ENCODE results near the gene EVI5L.

Gene EVI5L

GRCh38 chr19:7859831-7860713 lies 30.1 kb downstream of the EVI5L start:
- no peak for DNase-seq (ENCODE audit: extremely low read depth in 1 of 2, low read depth in 1 of 2)

GRCh38 chr19:7860714-7861618 lies 30.9 kb downstream of the EVI5L start:
- no peak for DNase-seq (ENCODE audit: extremely low read depth in 1 of 2, low read depth in 1 of 2)

GRCh38 chr19:7861619-7862412 lies 31.8 kb downstream of the EVI5L start:
- no peak for DNase-seq (ENCODE audit: extremely low read depth in 1 of 2, low read depth in 1 of 2)

GRCh38 chr19:7862413-7862951 lies 32.5 kb downstream of the EVI5L start:
- DNase-seq (ENCODE audit: extremely low read depth in 1 of 2, low read depth in 1 of 2): peak in 1 of 2 donors; percentile 43

- no peak for DNase-seq (ENCODE audit: extremely low read depth in 1 of 2, low read depth in 1 of 2)
Observed at GRCh38 chr19:7863157-7863970, 33.3 kb downstream of the EVI5L start.

GRCh38 chr19:7863971-7864689 lies 34.1 kb downstream of the EVI5L start:
- no peak for DNase-seq (ENCODE audit: extremely low read depth in 1 of 2, low read depth in 1 of 2)

- no peak for DNase-seq (ENCODE audit: extremely low read depth in 1 of 2, low read depth in 1 of 2)
Observed at GRCh38 chr19:7864690-7865074, 34.7 kb downstream of the EVI5L start.

- DNase-seq (ENCODE audit: extremely low read depth in 1 of 2, low read depth in 1 of 2): no peak
Observed at GRCh38 chr19:7865262-7865911, 35.4 kb downstream of the EVI5L start.

- no peak for DNase-seq (ENCODE audit: extremely low read depth in 1 of 2, low read depth in 1 of 2)
Observed at GRCh38 chr19:7866399-7867091, 36.5 kb downstream of the EVI5L start.

GRCh38 chr19:7867092-7867844 lies 37.2 kb downstream of the EVI5L start:
- no peak for DNase-seq (ENCODE audit: extremely low read depth in 1 of 2, low read depth in 1 of 2)

- no peak for DNase-seq (ENCODE audit: extremely low read depth in 1 of 2, low read depth in 1 of 2)
Observed at GRCh38 chr19:7868326-7868670, 38.3 kb downstream of the EVI5L start.

GRCh38 chr19:7868671-7869452 lies 38.8 kb downstream of the EVI5L start:
- peak in 1 of 2 donors; percentile 69 for DNase-seq (ENCODE audit: extremely low read depth in 1 of 2, low read depth in 1 of 2)

- peak in 1 of 2 donors; percentile 76 for DNase-seq (ENCODE audit: extremely low read depth in 1 of 2, low read depth in 1 of 2)
Observed at GRCh38 chr19:7869453-7869909, 39.5 kb downstream of the EVI5L start.

- DNase-seq (ENCODE audit: extremely low read depth in 1 of 2, low read depth in 1 of 2): peak in 1 of 2 donors; percentile 29
Observed at GRCh38 chr19:7869910-7870511, 40.0 kb downstream of the EVI5L start.

- no peak for DNase-seq (ENCODE audit: extremely low read depth in 1 of 2, low read depth in 1 of 2)
Observed at GRCh38 chr19:7870571-7871436, 40.8 kb downstream of the EVI5L start.
